Activated T-cell treated with anti-CD3 and anti-CD28 coated beads, Interleukin-2, amount 50 U/mL, for 72 hours (primary cell): Measurements from ENCODE around the gene PDGFC. TPM values are rescaled to one million over a fixed set of nuclear protein-coding genes. Genes with fewer than 3 reads are reported as not detected.
"Not testable (repeated sequence)": the region's sequence is repeated elsewhere in the genome, so short reads cannot be mapped to it uniquely, and the experiment has no call there.

ENCODE experiments used
- ATAC-seq, 2 donors: fragments of 150-1000 bp; cut with Tn5 transposase; replicated peaks in 1 of 2; 2 replicates each; pipeline ENCODE4 v1.10.0; 2021; ENCODE audit warnings: moderate library complexity in 2 of 2, mild to moderate bottlenecking in 1 of 2
- DNase-seq, 2 donors: peaks; one replicate each; pipeline ENCODE4 v3.0.0; 2021 to 2022; ENCODE audit warnings: mixed read lengths in 1 of 2
- H3K27ac Mint-ChIP-seq: one replicate; pipeline ENCODE4 v1.8.0; 2022; ENCODE audit warnings: mild to moderate bottlenecking, moderate library complexity, mixed read lengths
- H3K27me3 Mint-ChIP-seq: one replicate; pipeline ENCODE4 v1.8.0; 2022; ENCODE audit warnings: low read depth, mixed read lengths
- H3K36me3 Mint-ChIP-seq, 2 donors: one replicate each; pipeline ENCODE4 v1.8.0; 2022; ENCODE audit warnings: mixed read lengths in 2 of 2, mild to moderate bottlenecking in 1 of 2; ENCODE audit not compliant: insufficient read depth in 2 of 2
- H3K4me1 Mint-ChIP-seq: one replicate; pipeline ENCODE4 v1.8.0; 2022; ENCODE audit warnings: low read depth, mixed read lengths
- H3K4me3 Mint-ChIP-seq, 2 donors: one replicate each; pipeline ENCODE4 v1.8.0; 2022; ENCODE audit warnings: mild to moderate bottlenecking in 2 of 2, mixed read lengths in 2 of 2, moderate library complexity in 2 of 2
- H3K9me3 Mint-ChIP-seq, 2 donors: one replicate each; pipeline ENCODE4 v1.8.0; 2022; ENCODE audit warnings: mixed read lengths in 2 of 2
- total RNA-seq, 2 donors: library from RNA; stranded (reverse); gene quantifications; one replicate each; pipeline ENCODE4 v1.2.3, GENCODE V29; 2022

The PDGFC gene
- total RNA-seq, 2 donors from 2014 or later: not detected

DNA sequence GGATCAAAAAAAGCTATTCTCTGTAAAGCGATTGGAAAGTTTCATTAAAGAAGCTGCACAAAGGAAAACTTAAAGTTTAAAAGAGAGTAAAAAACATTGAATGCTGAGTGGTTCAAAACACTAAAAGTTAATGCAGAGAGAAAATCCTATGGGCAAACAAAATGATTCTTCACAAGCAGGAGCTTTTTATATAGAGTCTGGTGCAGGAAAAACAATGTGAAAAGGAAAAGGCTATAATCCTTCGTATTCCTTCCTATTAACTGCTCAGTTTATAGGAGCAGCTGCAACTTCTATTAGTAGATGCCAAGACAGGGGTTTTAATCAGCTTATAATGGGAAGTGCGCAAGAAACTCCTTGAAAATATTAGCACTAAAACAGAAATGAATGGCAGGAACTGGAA, 100.7 kb downstream of the PDGFC start:
- no peak for ATAC-seq
- Mint-ChIP-seq H3K9me3 (peaks cover 3 to 5% of the 10 kb centered on the region in 2 donors), H3K36me3 (no peaks in the 10 kb centered on the region), H3K27ac (no peak overlapping the region), H3K4me3 (no peak overlapping the region), H3K27me3 (no peaks in the 10 kb centered on the region), H3K4me1 (no peaks in the 10 kb centered on the region)
- no peak for DNase-seq

GRCh38 chr4:156870131-156870530, 101.5 kb downstream of the PDGFC start:
- Mint-ChIP-seq H3K4me1 (no peaks in the 10 kb centered on the region), H3K27me3 (no peaks in the 10 kb centered on the region), H3K4me3 (no peak overlapping the region), H3K9me3 (peaks cover 3 to 8% of the 10 kb centered on the region in 2 donors), H3K27ac (no peak overlapping the region), H3K36me3 (no peaks in the 10 kb centered on the region)
- ATAC-seq (no peak), DNase-seq (no peak)

- not testable (repeated sequence) for H3K9me3 Mint-ChIP-seq, H3K27me3 Mint-ChIP-seq, ATAC-seq, H3K27ac Mint-ChIP-seq, H3K4me1 Mint-ChIP-seq, H3K4me3 Mint-ChIP-seq, DNase-seq, H3K36me3 Mint-ChIP-seq
Observed at GRCh38 chr4:156866088-156866487, 105.5 kb downstream of the PDGFC start.

GRCh38 chr4:156865451-156865850, 106.1 kb downstream of the PDGFC start:
- Mint-ChIP-seq H3K36me3 (no peaks in the 10 kb centered on the region), H3K27me3 (no peaks in the 10 kb centered on the region), H3K27ac (no peak overlapping the region), H3K4me3 (no peak overlapping the region), H3K9me3 (peaks cover 3 to 8% of the 10 kb centered on the region in 2 donors), H3K4me1 (no peaks in the 10 kb centered on the region)
- no peak for DNase-seq
- ATAC-seq: no peak

DNA sequence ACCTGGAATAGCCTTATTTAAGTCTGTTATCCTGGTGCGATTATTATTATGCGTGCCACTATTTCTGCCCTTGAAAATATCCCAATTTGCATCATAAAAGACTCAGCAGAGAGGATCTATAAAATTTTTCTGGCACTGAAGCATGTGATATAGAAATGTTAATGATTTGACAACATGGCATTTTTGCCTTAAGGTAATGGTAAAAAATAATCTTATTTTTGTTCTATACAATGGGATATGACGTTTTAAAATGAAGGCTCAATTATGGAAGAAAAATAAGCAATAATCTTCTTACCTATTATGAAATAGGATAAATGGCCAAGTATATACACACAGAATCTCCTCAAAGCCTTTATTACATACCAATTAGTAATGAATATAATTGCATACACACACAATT, 113.5 kb downstream of the PDGFC start:
- no peaks in the 10 kb centered on the region for H3K27me3 Mint-ChIP-seq
- no peak for ATAC-seq
- no peak overlapping the region for H3K4me3 Mint-ChIP-seq
- no peaks in the 10 kb centered on the region for H3K9me3 Mint-ChIP-seq
- H3K36me3 Mint-ChIP-seq: no peaks in the 10 kb centered on the region
- no peak for DNase-seq
- H3K27ac Mint-ChIP-seq: no peak overlapping the region
- H3K4me1 Mint-ChIP-seq: no peaks in the 10 kb centered on the region

DNA sequence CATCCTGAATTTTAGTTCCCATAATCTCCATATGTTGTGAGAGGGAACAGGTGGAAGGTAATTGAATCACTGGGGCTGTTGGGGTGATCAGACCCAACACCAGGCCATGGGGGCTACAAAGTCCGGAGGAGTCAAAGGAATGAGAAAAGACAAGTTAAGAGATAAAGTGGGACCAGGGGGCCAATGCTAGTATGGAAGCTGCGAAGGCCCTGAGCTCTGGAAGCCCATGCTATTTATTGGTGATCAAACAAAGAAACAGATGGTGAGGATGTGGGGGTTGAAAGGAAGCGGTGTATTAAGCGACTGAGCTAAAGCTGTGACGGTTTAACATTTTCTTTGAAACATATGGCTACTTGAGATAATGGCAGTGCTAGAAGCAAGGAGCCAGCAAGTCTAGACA, 132.8 kb downstream of the PDGFC start:
- no peaks in the 10 kb centered on the region for H3K27me3 Mint-ChIP-seq
- H3K9me3 Mint-ChIP-seq: peaks cover 11 to 14% of the 10 kb centered on the region in 2 donors
- no peaks in the 10 kb centered on the region for H3K4me1 Mint-ChIP-seq
- H3K4me3 Mint-ChIP-seq: no peak overlapping the region
- H3K36me3 Mint-ChIP-seq: peaks cover 2 to 3% of the 10 kb centered on the region in 2 donors
- ATAC-seq (no peak), DNase-seq (no peak)
- no peak overlapping the region for H3K27ac Mint-ChIP-seq

GRCh38 chr4:156837625-156838345, 133.8 kb downstream of the PDGFC start:
- Mint-ChIP-seq H3K4me1 (no peaks in the 10 kb centered on the region), H3K27ac (no peak overlapping the region), H3K4me3 (no peak overlapping the region), H3K36me3 (peaks cover 2 to 3% of the 10 kb centered on the region in 2 donors), H3K27me3 (no peaks in the 10 kb centered on the region), H3K9me3 (peaks cover 9 to 11% of the 10 kb centered on the region in 2 donors)
- no peak for ATAC-seq
- DNase-seq: no peak

GRCh38 chr4:156832886-156833285, 138.7 kb downstream of the PDGFC start:
- Mint-ChIP-seq H3K27me3 (no peaks in the 10 kb centered on the region), H3K36me3 (peaks cover 0 to 2% of the 10 kb centered on the region in 2 donors), H3K4me1 (no peaks in the 10 kb centered on the region), H3K27ac (no peak overlapping the region), H3K4me3 (no peak overlapping the region), H3K9me3 (peaks cover 4% of the 10 kb centered on the region in 2 donors)
- DNase-seq (no peak), ATAC-seq (no peak)

DNA sequence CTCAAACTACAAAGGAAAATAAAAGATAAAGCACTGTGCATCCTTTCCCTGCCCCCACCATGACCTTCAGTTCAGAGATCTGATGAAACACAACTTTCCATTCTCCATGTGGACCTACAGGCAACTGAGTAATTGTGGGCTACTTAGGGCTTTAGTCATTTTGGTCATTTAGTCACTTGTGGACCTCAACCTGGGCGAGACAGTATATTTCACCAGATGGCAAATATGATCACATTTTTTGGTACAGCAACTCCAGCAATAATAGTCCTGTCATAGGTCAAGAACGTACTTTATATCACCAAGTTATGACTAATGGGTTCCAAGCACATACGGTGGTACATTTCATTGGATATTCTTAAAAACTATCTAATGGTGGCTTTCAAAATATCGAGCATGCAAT, 141.2 kb downstream of the PDGFC start:
- ATAC-seq: no peak
- DNase-seq: no peak
- H3K4me3 Mint-ChIP-seq: no peak overlapping the region
- H3K4me1 Mint-ChIP-seq: no peaks in the 10 kb centered on the region
- H3K27me3 Mint-ChIP-seq: no peaks in the 10 kb centered on the region
- H3K27ac Mint-ChIP-seq: no peak overlapping the region
- no peaks in the 10 kb centered on the region for H3K36me3 Mint-ChIP-seq
- H3K9me3 Mint-ChIP-seq: peaks cover 1 to 2% of the 10 kb centered on the region in 2 donors

GRCh38 chr4:156829201-156829873, 142.3 kb downstream of the PDGFC start:
- Mint-ChIP-seq H3K9me3 (peaks cover 1% of the 10 kb centered on the region in 2 donors), H3K4me1 (no peaks in the 10 kb centered on the region), H3K4me3 (no peak overlapping the region)

GRCh38 chr4:156827519-156827918, 144.1 kb downstream of the PDGFC start:
- no peak overlapping the region for H3K4me3 Mint-ChIP-seq
- no peaks in the 10 kb centered on the region for H3K36me3 Mint-ChIP-seq
- no peaks in the 10 kb centered on the region for H3K4me1 Mint-ChIP-seq
- H3K27ac Mint-ChIP-seq: no peak overlapping the region
- peaks cover 0 to 1% of the 10 kb centered on the region in 2 donors for H3K9me3 Mint-ChIP-seq
- ATAC-seq (no peak), DNase-seq (no peak)
- no peaks in the 10 kb centered on the region for H3K27me3 Mint-ChIP-seq

More at GRCh38 chr4:156829201-156829873, 142.3 kb downstream of the PDGFC start:
- H3K36me3 Mint-ChIP-seq: no peaks in the 10 kb centered on the region
- no peak overlapping the region for H3K27ac Mint-ChIP-seq
- no peaks in the 10 kb centered on the region for H3K27me3 Mint-ChIP-seq
- ATAC-seq (no peak), DNase-seq (no peak)

GRCh38 chr4:156825074-156825473, 146.5 kb downstream of the PDGFC start:
- ATAC-seq (no peak), DNase-seq (no peak)
- no peaks in the 10 kb centered on the region for H3K27me3 Mint-ChIP-seq
- H3K4me1 Mint-ChIP-seq: no peaks in the 10 kb centered on the region
- no peak overlapping the region for H3K27ac Mint-ChIP-seq
- H3K36me3 Mint-ChIP-seq: no peaks in the 10 kb centered on the region
- H3K4me3 Mint-ChIP-seq: no peak overlapping the region
- peaks cover 0 to 4% of the 10 kb centered on the region in 2 donors for H3K9me3 Mint-ChIP-seq

DNA sequence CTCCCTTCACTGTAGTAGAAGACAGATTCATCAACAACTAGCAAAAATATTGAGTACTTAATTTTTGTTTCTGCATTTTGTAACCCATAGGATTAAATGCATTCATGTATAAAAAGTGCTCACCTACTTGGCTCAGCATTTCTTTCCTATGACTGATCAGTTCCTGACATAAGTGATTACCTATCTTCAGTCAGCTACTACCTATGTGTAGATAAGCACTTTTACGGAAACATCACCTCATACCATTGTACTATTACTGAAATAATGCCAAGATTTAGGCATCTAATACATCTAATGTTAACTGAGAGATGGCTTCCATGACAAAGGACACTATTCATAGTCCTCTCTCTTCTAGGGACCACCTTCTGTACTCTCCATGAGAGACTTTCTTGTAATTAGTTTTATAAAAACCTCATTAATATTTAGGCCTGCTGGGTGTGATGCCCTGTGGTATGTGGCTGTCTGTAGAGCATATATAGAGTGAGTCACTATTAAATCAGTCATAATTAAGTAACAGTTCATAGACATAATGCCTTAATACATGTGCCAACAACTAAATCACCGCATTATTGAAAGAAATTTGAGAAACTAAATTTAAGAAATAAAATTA, 147.0 kb downstream of the PDGFC start:
- H3K27ac Mint-ChIP-seq: no peak overlapping the region
- DNase-seq: no peak
- no peaks in the 10 kb centered on the region for H3K27me3 Mint-ChIP-seq
- ATAC-seq: no peak
- H3K4me1 Mint-ChIP-seq: no peaks in the 10 kb centered on the region
- H3K9me3 Mint-ChIP-seq: peaks cover 0 to 4% of the 10 kb centered on the region in 2 donors
- H3K4me3 Mint-ChIP-seq: no peak overlapping the region
- no peaks in the 10 kb centered on the region for H3K36me3 Mint-ChIP-seq
